Measurements from ENCODE around the gene DERL3.

The DERL3 gene

DNA sequence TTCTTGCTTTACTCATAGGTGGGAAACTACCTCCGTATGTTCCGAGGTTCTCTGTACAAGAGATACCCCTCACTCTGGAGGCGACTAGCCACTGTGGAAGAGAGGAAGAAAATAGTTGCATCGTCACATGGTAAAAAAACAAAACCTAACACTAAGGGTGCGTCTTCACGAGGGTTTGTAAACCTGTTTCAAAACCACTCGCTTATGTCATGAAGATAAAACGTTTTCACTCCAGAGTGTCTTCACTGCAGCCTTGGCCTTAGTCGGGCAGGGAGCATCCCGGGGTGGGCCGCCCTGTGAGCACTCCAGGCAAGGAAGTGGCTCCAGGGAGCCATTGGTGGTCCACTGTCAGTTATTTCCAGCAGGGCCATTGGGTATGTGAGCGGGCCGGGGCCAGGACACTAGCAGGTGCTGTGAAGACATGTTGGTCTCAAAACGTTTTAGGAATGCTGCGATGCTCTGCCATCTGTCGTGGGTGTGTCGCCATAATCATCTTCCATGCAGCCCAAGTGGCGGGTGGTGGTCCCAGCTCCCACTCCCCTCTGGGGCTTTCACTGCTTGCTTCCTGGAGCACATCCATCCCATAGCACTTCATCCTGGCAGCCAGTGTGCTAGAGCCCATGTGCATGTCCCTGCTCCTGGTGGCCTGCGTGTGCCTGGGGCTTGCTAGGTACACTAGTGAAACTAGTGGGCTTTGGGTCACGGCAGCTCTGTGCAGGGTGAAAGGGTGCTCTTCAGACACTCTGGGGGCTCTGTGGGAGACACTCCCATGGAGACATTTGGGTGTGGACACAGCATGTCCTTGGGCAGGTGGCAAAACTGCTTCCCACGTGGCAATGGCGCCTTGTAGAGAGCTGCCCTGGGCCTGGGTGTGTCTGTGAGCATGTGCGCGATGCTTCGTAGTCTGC lies 46.8 kb downstream of the DERL3 start:
- no peak overlapping the region for H3K27ac ChIP-seq
- peaks cover 8% of the 10 kb centered on the region in 2 experiments for H3K4me1 ChIP-seq (ENCODE audit: control insufficient read depth in 1 of 2, insufficient read depth in 1 of 2, low read depth in 1 of 2, low read length in 1 of 2)
- H3K9me3 ChIP-seq: no peaks in the 10 kb centered on the region
- H3K27me3 ChIP-seq: no peaks in the 10 kb centered on the region
- TF ChIP-seq, protein P1, sequence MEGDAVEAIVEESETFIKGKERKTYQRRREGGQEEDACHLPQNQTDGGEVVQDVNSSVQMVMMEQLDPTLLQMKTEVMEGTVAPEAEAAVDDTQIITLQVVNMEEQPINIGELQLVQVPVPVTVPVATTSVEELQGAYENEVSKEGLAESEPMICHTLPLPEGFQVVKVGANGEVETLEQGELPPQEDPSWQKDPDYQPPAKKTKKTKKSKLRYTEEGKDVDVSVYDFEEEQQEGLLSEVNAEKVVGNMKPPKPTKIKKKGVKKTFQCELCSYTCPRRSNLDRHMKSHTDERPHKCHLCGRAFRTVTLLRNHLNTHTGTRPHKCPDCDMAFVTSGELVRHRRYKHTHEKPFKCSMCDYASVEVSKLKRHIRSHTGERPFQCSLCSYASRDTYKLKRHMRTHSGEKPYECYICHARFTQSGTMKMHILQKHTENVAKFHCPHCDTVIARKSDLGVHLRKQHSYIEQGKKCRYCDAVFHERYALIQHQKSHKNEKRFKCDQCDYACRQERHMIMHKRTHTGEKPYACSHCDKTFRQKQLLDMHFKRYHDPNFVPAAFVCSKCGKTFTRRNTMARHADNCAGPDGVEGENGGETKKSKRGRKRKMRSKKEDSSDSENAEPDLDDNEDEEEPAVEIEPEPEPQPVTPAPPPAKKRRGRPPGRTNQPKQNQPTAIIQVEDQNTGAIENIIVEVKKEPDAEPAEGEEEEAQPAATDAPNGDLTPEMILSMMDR (IDR thresholded peaks at IDR 0.05): no peak
- H3K36me3 ChIP-seq: peaks cover 48% of the 10 kb centered on the region
- no peak overlapping the region for H3K4me3 ChIP-seq (ENCODE audit: low read depth in 1 of 2, low read length in 1 of 2)

DNA sequence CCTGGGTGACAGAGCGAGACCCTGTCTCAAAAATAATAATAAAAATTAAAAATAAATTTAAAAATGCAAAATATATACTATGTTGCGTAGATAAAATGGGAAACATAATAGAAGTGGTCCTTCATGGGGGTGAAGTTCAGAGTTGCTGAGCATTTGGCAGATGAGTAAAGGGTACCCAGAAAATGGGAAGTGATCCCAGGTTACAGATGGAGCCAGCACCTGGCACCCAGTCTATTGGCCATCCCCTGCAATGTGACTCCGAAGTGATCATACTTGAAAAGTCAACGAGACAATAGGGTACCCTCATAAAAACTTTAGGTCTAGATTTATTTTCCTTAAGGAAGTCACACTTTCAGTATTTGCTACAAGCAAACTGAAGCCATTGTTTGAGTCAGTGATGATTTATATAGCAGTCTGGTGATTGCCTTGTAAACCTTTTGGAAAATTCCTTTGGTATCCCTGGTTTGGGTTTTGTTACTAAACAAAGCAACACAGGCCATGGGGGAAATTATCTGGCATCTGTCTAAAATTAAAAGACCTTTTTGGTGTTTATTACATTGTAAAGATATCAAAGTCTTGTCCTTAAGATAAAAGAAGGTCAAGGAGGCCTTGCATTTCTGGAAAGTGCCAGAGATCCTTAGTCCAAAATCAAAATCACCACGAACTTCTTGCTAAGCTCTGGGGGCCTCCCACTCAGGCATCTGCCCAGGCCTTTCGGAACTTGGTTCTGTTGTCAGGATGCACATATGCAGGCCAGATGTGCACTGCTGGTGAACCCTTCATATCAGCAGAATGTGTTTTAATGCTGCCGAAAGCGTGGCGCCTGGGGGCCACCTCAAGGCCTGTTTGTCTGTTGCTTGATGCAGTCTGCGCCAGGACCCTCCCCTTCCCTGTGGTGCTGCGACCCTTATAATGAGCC lies 47.7 kb downstream of the DERL3 start:
- TF ChIP-seq, protein P1 (IDR thresholded peaks at IDR 0.05): no peak
- Histone ChIP-seq H3K27me3 (no peaks in the 10 kb centered on the region), H3K36me3 (peaks cover 41% of the 10 kb centered on the region), H3K4me1 (ENCODE audit: control insufficient read depth in 1 of 2, insufficient read depth in 1 of 2, low read depth in 1 of 2, low read length in 1 of 2) (peaks cover 13 to 14% of the 10 kb centered on the region in 2 experiments), H3K9me3 (no peaks in the 10 kb centered on the region), H3K27ac (no peak overlapping the region), H3K4me3 (ENCODE audit: low read depth in 1 of 2, low read length in 1 of 2) (no peak overlapping the region)

DNA sequence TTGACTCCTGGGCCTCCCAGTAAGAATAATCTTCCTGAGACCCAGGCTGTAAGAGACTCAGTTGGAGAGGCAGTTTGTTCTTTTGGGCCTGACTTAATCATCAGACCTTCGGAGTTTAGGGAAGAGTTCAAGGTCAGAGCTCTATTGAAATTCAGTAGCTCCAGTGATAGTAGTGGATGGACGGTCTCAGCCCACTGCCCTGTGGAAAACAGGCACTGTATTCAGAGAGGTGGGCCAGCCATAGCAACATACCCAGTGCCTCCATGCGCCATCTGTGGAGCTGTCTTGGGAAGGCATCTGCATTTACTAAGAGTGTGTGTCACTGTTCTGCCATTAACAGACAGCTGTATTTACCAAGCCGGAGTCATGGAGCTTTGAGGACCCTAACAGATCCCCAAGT lies 49.2 kb downstream of the DERL3 start:
- Histone ChIP-seq H3K9me3 (no peaks in the 10 kb centered on the region), H3K27me3 (no peaks in the 10 kb centered on the region), H3K4me3 (ENCODE audit: low read depth in 1 of 2, low read length in 1 of 2) (no peak overlapping the region), H3K36me3 (peaks cover 29% of the 10 kb centered on the region), H3K4me1 (ENCODE audit: control insufficient read depth in 1 of 2, insufficient read depth in 1 of 2, low read depth in 1 of 2, low read length in 1 of 2) (peaks cover 13 to 15% of the 10 kb centered on the region in 2 experiments), H3K27ac (no peak overlapping the region)
- TF ChIP-seq, protein P1 (IDR thresholded peaks at IDR 0.05): no peak

DNA sequence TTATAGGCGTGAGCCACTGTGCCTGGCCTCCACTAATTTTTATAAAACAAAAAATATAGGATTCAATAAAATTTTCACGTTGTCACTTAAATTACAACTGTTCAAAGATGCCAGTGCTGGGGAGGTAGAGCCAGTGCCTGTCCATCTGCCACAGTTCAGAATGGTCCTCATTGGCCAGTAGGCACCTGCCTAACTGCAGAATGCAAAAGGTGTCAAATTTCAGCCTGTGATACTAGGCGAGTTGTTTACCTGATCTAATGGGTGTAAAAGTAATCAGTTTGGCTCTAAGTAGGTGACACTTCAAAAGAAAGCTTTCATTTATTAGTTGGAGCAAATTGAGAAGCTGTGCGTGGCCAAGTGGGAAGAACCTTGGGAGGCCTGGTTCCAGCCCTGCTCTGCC lies 49.7 kb downstream of the DERL3 start:
- Histone ChIP-seq H3K4me3 (ENCODE audit: low read depth in 1 of 2, low read length in 1 of 2) (no peak overlapping the region), H3K27me3 (no peaks in the 10 kb centered on the region), H3K27ac (no peak overlapping the region), H3K36me3 (peaks cover 25% of the 10 kb centered on the region), H3K9me3 (no peaks in the 10 kb centered on the region), H3K4me1 (ENCODE audit: control insufficient read depth in 1 of 2, insufficient read depth in 1 of 2, low read depth in 1 of 2, low read length in 1 of 2) (peaks cover 13 to 15% of the 10 kb centered on the region in 2 experiments)
- TF ChIP-seq, protein P1 (IDR thresholded peaks at IDR 0.05): no peak

DNA sequence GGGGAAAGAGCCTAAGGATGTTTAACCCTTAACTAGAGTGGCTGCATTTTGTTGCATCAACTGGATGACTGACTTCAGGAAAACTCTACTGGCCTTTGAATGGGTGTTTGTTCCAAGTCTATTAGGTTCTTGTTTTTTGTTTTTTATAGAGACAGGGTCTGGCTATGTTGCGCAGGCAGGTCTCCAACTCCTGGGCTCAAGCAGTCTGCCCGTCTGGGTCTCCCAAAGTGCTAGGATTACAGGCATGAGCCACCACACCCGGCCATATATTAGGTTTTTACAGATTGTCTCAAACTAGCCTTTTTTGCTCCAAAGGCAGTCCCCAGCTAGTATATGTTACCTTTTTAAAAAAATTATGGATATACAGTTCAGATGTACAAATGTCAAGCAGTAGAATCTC lies 50.9 kb downstream of the DERL3 start:
- H3K4me1 ChIP-seq (ENCODE audit: control insufficient read depth in 1 of 2, insufficient read depth in 1 of 2, low read depth in 1 of 2, low read length in 1 of 2): peaks cover 13 to 15% of the 10 kb centered on the region in 2 experiments
- TF ChIP-seq, protein P1 (IDR thresholded peaks at IDR 0.05): no peak
- peaks cover 14% of the 10 kb centered on the region for H3K36me3 ChIP-seq
- no peaks in the 10 kb centered on the region for H3K9me3 ChIP-seq
- peak overlapping the region; percentile 69 to 95 for H3K4me3 ChIP-seq (ENCODE audit: low read depth in 1 of 2, low read length in 1 of 2)
- peak overlapping the region; percentile 98 for H3K27ac ChIP-seq
- H3K27me3 ChIP-seq: no peaks in the 10 kb centered on the region
